ENCODE results near the gene L3MBTL4. TPM values are rescaled to one million over a fixed set of nuclear protein-coding genes. Genes with fewer than 3 reads are reported as not detected.

Gene L3MBTL4
- total RNA-seq, 1 experiment from 2014 or later, result 1.4 TPM

DNA sequence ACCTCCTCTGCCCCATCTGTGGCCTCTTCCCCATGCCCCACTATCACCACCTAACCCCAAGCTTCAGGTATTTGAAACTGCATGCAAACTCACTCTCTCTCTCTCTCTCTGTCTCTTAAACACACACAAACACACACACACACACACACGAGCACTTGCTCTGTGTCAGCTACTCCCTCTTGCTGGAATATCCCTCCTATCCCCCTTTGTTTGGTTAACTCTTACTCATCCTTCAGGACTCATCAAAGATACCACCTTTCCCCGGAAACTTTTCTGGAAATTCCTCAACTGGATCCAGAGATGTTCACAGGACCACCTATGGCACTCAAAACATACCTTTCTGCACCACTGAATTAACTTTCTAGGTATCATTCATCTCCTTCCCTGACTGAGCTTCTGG is 296.6 kb downstream of the L3MBTL4 start:
- ATAC-seq (no peak), DNase-seq (ENCODE audit: low spot score) (no peak)
- 0 out of 2 replicates have a peak, but pooled peaks cover 5% of the 10 kb centered on the region for H3K36me3 Mint-ChIP-seq
- H3K27ac Mint-ChIP-seq, result no peak overlapping the region
- peaks cover 6% of the 10 kb centered on the region for H3K9me3 Mint-ChIP-seq
- peaks cover 10% of the 10 kb centered on the region for H3K4me1 Mint-ChIP-seq
- no peak overlapping the region for H3K4me3 Mint-ChIP-seq
- ChIA-PET CTCF (no interaction called here), POLR2A (no interaction called here)
- TF ChIP-seq TCF7 (CRISPR knock-in tag; IDR thresholded peaks at IDR 0.05; ENCODE audit: low read depth) (no peak), PRRX2 (CRISPR knock-in tag; IDR thresholded peaks at IDR 0.05) (no peak), ZNF671 (CRISPR knock-in tag; IDR thresholded peaks at IDR 0.05) (no peak), ATF6 (CRISPR knock-in tag; IDR thresholded peaks at IDR 0.05) (no peak), ZNF416 (CRISPR knock-in tag; IDR thresholded peaks at IDR 0.05) (no peak), RELA (CRISPR knock-in tag; IDR thresholded peaks at IDR 0.05; ENCODE audit: borderline replicate concordance) (no peak), MAX (CRISPR knock-in tag; IDR thresholded peaks at IDR 0.05) (no peak), JAZF1 (CRISPR knock-in tag; IDR thresholded peaks at IDR 0.05) (no peak), ZSCAN18 (CRISPR knock-in tag; IDR thresholded peaks at IDR 0.05) (no peak), SOX15 (CRISPR knock-in tag; IDR thresholded peaks at IDR 0.05) (no peak), RORB (CRISPR knock-in tag; IDR thresholded peaks at IDR 0.05) (no peak), PRDM15 (CRISPR knock-in tag; IDR thresholded peaks at IDR 0.05) (no peak)
- TF ChIP-seq, protein P1, sequence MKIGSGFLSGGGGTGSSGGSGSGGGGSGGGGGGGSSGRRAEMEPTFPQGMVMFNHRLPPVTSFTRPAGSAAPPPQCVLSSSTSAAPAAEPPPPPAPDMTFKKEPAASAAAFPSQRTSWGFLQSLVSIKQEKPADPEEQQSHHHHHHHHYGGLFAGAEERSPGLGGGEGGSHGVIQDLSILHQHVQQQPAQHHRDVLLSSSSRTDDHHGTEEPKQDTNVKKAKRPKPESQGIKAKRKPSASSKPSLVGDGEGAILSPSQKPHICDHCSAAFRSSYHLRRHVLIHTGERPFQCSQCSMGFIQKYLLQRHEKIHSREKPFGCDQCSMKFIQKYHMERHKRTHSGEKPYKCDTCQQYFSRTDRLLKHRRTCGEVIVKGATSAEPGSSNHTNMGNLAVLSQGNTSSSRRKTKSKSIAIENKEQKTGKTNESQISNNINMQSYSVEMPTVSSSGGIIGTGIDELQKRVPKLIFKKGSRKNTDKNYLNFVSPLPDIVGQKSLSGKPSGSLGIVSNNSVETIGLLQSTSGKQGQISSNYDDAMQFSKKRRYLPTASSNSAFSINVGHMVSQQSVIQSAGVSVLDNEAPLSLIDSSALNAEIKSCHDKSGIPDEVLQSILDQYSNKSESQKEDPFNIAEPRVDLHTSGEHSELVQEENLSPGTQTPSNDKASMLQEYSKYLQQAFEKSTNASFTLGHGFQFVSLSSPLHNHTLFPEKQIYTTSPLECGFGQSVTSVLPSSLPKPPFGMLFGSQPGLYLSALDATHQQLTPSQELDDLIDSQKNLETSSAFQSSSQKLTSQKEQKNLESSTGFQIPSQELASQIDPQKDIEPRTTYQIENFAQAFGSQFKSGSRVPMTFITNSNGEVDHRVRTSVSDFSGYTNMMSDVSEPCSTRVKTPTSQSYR (CRISPR knock-in tag; IDR thresholded peaks at IDR 0.05), result no peak
- TF ChIP-seq, protein P2, sequence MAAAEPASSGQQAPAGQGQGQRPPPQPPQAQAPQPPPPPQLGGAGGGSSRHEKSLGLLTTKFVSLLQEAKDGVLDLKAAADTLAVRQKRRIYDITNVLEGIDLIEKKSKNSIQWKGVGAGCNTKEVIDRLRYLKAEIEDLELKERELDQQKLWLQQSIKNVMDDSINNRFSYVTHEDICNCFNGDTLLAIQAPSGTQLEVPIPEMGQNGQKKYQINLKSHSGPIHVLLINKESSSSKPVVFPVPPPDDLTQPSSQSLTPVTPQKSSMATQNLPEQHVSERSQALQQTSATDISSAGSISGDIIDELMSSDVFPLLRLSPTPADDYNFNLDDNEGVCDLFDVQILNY (CRISPR knock-in tag; IDR thresholded peaks at IDR 0.05), result no peak
- TF ChIP-seq, protein P3, sequence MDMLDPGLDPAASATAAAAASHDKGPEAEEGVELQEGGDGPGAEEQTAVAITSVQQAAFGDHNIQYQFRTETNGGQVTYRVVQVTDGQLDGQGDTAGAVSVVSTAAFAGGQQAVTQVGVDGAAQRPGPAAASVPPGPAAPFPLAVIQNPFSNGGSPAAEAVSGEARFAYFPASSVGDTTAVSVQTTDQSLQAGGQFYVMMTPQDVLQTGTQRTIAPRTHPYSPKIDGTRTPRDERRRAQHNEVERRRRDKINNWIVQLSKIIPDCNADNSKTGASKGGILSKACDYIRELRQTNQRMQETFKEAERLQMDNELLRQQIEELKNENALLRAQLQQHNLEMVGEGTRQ (CRISPR knock-in tag; IDR thresholded peaks at IDR 0.05), result no peak
- TF ChIP-seq, protein P4, sequence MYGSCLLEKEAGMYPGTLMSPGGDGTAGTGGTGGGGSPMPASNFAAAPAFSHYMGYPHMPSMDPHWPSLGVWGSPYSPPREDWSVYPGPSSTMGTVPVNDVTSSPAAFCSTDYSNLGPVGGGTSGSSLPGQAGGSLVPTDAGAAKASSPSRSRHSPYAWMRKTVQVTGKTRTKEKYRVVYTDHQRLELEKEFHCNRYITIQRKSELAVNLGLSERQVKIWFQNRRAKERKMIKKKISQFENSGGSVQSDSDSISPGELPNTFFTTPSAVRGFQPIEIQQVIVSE (CRISPR knock-in tag; IDR thresholded peaks at IDR 0.05; ENCODE audit: borderline replicate concordance), result no peak
- TF ChIP-seq, protein P5, sequence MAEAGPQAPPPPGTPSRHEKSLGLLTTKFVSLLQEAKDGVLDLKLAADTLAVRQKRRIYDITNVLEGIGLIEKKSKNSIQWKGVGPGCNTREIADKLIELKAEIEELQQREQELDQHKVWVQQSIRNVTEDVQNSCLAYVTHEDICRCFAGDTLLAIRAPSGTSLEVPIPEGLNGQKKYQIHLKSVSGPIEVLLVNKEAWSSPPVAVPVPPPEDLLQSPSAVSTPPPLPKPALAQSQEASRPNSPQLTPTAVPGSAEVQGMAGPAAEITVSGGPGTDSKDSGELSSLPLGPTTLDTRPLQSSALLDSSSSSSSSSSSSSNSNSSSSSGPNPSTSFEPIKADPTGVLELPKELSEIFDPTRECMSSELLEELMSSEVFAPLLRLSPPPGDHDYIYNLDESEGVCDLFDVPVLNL (CRISPR knock-in tag; IDR thresholded peaks at IDR 0.05; ENCODE audit: borderline replicate concordance, low read depth), result no peak
- TF ChIP-seq, protein P6, sequence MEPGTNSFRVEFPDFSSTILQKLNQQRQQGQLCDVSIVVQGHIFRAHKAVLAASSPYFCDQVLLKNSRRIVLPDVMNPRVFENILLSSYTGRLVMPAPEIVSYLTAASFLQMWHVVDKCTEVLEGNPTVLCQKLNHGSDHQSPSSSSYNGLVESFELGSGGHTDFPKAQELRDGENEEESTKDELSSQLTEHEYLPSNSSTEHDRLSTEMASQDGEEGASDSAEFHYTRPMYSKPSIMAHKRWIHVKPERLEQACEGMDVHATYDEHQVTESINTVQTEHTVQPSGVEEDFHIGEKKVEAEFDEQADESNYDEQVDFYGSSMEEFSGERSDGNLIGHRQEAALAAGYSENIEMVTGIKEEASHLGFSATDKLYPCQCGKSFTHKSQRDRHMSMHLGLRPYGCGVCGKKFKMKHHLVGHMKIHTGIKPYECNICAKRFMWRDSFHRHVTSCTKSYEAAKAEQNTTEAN (CRISPR knock-in tag; IDR thresholded peaks at IDR 0.05), result no peak
- H3K27me3 Mint-ChIP-seq (ENCODE audit: low read depth), result no peaks in the 10 kb centered on the region; the same call in 1 of the 2 replicates

Measured in WTC11 (cell line).